OCI-LY1 (cell line): Measurements from ENCODE around the gene AIF1L.

Experiments
- H2AFZ ChIP-seq: fragments of 200-600 bp; sonication (generic), shearing (Covaris generic); 2 replicates; pipeline ENCODE4 v1.6.0; 2014; ENCODE audit warnings: antibody characterized with exemption, mild to moderate bottlenecking, low read length
- H3F3A ChIP-seq: fragments of 200-600 bp; sonication (generic), shearing (Covaris generic); 2 replicates; pipeline ENCODE4 v1.6.0; 2014; ENCODE audit warnings: mild to moderate bottlenecking, antibody characterized with exemption, low read length, moderate library complexity; ENCODE audit not compliant: insufficient read depth
- H3K27ac ChIP-seq: fragments of 200-600 bp; sonication (generic); 2 replicates; pipeline ENCODE4 v1.5.1; 2014; ENCODE audit warnings: low read length, mixed run types, mild to moderate bottlenecking, low read depth; ENCODE audit not compliant: poor library complexity, severe bottlenecking
- H3K27me3 ChIP-seq: fragments of 200-600 bp; sonication (generic); 2 replicates; pipeline ENCODE4 v1.6.0; 2014; ENCODE audit warnings: antibody characterized with exemption, mild to moderate bottlenecking, low read length, moderate library complexity; ENCODE audit not compliant: insufficient read depth
- H3K36me3 ChIP-seq: fragments of 200-600 bp; sonication (generic); 2 replicates; pipeline ENCODE4 v1.6.1; 2014; ENCODE audit warnings: mild to moderate bottlenecking, antibody characterized with exemption, low read length, moderate library complexity, mixed read lengths; ENCODE audit not compliant: insufficient read depth
- H3K4me1 ChIP-seq: fragments of 200-600 bp; sonication (generic); 2 replicates; pipeline ENCODE4 v1.5.1; 2014; ENCODE audit warnings: mild to moderate bottlenecking, low read length, moderate library complexity; ENCODE audit not compliant: insufficient read depth, severe bottlenecking
- H3K4me2 ChIP-seq: fragments of 200-600 bp; sonication (generic), shearing (Covaris generic); 2 replicates; pipeline ENCODE4 v1.6.1; 2014; ENCODE audit warnings: low read length
- H3K4me3 ChIP-seq: fragments of 200-600 bp; sonication (generic); 2 replicates; pipeline ENCODE4 v1.5.1; 2014; ENCODE audit warnings: low read length, low read depth, mild to moderate bottlenecking, mixed read lengths; ENCODE audit not compliant: poor library complexity, severe bottlenecking
- H3K79me2 ChIP-seq: fragments of 200-600 bp; shearing (Covaris generic); 2 replicates; pipeline ENCODE4 v1.6.1; 2016; ENCODE audit warnings: mixed run types, low read length, mixed read lengths; ENCODE audit not compliant: insufficient read depth
- H3K9ac ChIP-seq: fragments of 200-600 bp; sonication (generic), shearing (Covaris generic); 2 replicates; pipeline ENCODE4 v1.6.1; 2014; ENCODE audit warnings: mild to moderate bottlenecking, low read length, mixed read lengths
- H3K9me2 ChIP-seq: fragments of 200-600 bp; sonication (generic), shearing (Covaris generic); 2 replicates; pipeline ENCODE4 v1.6.1; 2014; ENCODE audit warnings: low read depth, mild to moderate bottlenecking, low read length, mixed read lengths
- H3K9me3 ChIP-seq: fragments of 200-600 bp; shearing (Covaris generic); 2 replicates; pipeline ENCODE4 v1.6.1; 2014; ENCODE audit warnings: low read length, mixed read lengths
- H4K20me1 ChIP-seq: fragments of 200-600 bp; sonication (generic), shearing (Covaris generic); 2 replicates; pipeline ENCODE4 v1.6.0; 2016; ENCODE audit warnings: mild to moderate bottlenecking, low read length; ENCODE audit not compliant: insufficient read depth
- CTCF ChIP-seq: fragments of 200-600 bp; sonication (generic), shearing (Covaris generic); IDR thresholded peaks from 2 replicates; pipeline ENCODE4 v1.5.1; 2017; ENCODE audit warnings: mild to moderate bottlenecking, antibody characterized with exemption, low read length, moderate library complexity, mixed read lengths
- EZH2 ChIP-seq: fragments of 200-600 bp; sonication (generic), shearing (Covaris generic); IDR thresholded peaks from 2 replicates; pipeline ENCODE4 v1.8.0; 2017; ENCODE audit warnings: borderline replicate concordance, mixed run types, mild to moderate bottlenecking, antibody characterized with exemption, low read length, moderate library complexity, mixed read lengths

Gene AIF1L

DNA sequence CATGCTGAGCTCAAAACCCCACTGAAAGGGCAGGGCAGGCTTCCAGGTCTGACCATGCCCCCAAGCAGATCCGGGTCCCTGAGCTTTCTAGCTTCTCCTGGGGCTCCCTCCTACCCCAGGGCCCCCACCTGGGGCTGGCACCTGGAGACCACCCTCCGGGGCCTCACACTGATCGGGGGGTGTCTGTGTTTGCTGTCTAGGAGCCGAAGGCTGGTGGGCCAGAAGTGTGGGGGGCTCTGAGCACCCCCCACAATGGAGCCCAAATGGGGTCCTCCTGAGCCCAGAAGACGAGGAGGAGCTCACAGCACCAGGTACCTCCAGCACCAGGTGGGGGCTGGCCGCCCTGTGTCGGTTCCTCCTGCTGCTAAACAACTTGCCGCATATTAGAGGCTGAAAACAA, 47.5 kb upstream of the AIF1L start:
- H3K27ac ChIP-seq = no peak overlapping the region
- H2AFZ ChIP-seq = no peak overlapping the region
- no peak overlapping the region for H3K4me3 ChIP-seq
- no peaks in the 10 kb centered on the region for H3K9me3 ChIP-seq
- no peaks in the 10 kb centered on the region for H3K9me2 ChIP-seq
- no peak for TF ChIP-seq CTCF
- TF ChIP-seq EZH2 = no peak
- H3K4me2 ChIP-seq = no peak overlapping the region
- H3K79me2 ChIP-seq = no peaks in the 10 kb centered on the region
- no peaks in the 10 kb centered on the region; the same call in 1 of the 2 replicates for H3K27me3 ChIP-seq
- H3K4me1 ChIP-seq = peaks cover under 1% of the 10 kb centered on the region
- H3K36me3 ChIP-seq = no peaks in the 10 kb centered on the region
- no peaks in the 10 kb centered on the region for H3F3A ChIP-seq
- H3K9ac ChIP-seq = no peak overlapping the region
- no peaks in the 10 kb centered on the region for H4K20me1 ChIP-seq

- Histone ChIP-seq H3F3A (no peaks in the 10 kb centered on the region), H3K4me2 (no peak overlapping the region), H2AFZ (no peak overlapping the region), H3K9me3 (no peaks in the 10 kb centered on the region), H3K79me2 (no peaks in the 10 kb centered on the region), H3K4me3 (no peak overlapping the region), H4K20me1 (no peaks in the 10 kb centered on the region), H3K27ac (no peak overlapping the region), H3K4me1 (no peaks in the 10 kb centered on the region), H3K9ac (no peak overlapping the region), H3K36me3 (no peaks in the 10 kb centered on the region), H3K9me2 (no peaks in the 10 kb centered on the region), H3K27me3 (peaks cover 3% of the 10 kb centered on the region; the same call in 1 of the 2 replicates)
- TF ChIP-seq CTCF (no peak), EZH2 (no peak)
Observed at GRCh38 chr9:131049829-131050715, 46.3 kb upstream of the AIF1L start.

GRCh38 chr9:131050831-131051230, 45.5 kb upstream of the AIF1L start:
- H3K4me3 ChIP-seq = no peak overlapping the region
- H3K79me2 ChIP-seq = no peaks in the 10 kb centered on the region
- no peaks in the 10 kb centered on the region for H3K9me3 ChIP-seq
- no peaks in the 10 kb centered on the region for H3K36me3 ChIP-seq
- H3F3A ChIP-seq = no peaks in the 10 kb centered on the region
- no peak overlapping the region for H2AFZ ChIP-seq
- H3K27ac ChIP-seq = no peak overlapping the region
- no peaks in the 10 kb centered on the region for H4K20me1 ChIP-seq
- H3K4me2 ChIP-seq = no peak overlapping the region
- TF ChIP-seq EZH2 (no peak), CTCF (no peak)
- H3K4me1 ChIP-seq = no peaks in the 10 kb centered on the region
- H3K27me3 ChIP-seq = peaks cover 3% of the 10 kb centered on the region; the same call in 1 of the 2 replicates
- H3K9ac ChIP-seq = no peak overlapping the region
- H3K9me2 ChIP-seq = no peaks in the 10 kb centered on the region
